ENCODE measurements around the gene RPEL1. TPM values are rescaled to one million over a fixed set of nuclear protein-coding genes. Genes with fewer than 3 reads are reported as not detected.

The RPEL1 gene
- polyA plus RNA-seq, 1 experiment, result 0.04 TPM

- ChIA-PET CTCF (interaction anchor here (0.5 to 1.0 kb wide), 6 partner anchors 12 to 883 kb away, joined by 3 read pairs; partner anchors contain the start of gene CNNM2), POLR2A (interaction anchor here (0.6 kb wide), 1 partner anchor 300 kb away, joined by 3 read pairs; no protein-coding TSS in a partner anchor)
- H3K27me3 ChIP-seq (ENCODE audit: control insufficient read depth, insufficient read depth, low read length), result peaks cover 13% of the 10 kb centered on the region
Measured at GRCh38 chr10:103277713-103278536, 32.2 kb downstream of the RPEL1 start.

GRCh38 chr10:103278537-103278823 is 32.8 kb downstream of the RPEL1 start:
- ChIA-PET CTCF (interaction anchor here (0.6 to 1.0 kb wide), 4 partner anchors 12 to 880 kb away, joined by 3 read pairs; no protein-coding TSS in a partner anchor), POLR2A (no interaction called here)
- no peak overlapping the region for H3K4me3 ChIP-seq (ENCODE audit: low read depth, low read length)
- peaks cover 13% of the 10 kb centered on the region for H3K27me3 ChIP-seq (ENCODE audit: control insufficient read depth, insufficient read depth, low read length)
- H3K36me3 ChIP-seq (ENCODE audit: control insufficient read depth, insufficient read depth, low read length), result no peaks in the 10 kb centered on the region
- TF ChIP-seq, protein P1, sequence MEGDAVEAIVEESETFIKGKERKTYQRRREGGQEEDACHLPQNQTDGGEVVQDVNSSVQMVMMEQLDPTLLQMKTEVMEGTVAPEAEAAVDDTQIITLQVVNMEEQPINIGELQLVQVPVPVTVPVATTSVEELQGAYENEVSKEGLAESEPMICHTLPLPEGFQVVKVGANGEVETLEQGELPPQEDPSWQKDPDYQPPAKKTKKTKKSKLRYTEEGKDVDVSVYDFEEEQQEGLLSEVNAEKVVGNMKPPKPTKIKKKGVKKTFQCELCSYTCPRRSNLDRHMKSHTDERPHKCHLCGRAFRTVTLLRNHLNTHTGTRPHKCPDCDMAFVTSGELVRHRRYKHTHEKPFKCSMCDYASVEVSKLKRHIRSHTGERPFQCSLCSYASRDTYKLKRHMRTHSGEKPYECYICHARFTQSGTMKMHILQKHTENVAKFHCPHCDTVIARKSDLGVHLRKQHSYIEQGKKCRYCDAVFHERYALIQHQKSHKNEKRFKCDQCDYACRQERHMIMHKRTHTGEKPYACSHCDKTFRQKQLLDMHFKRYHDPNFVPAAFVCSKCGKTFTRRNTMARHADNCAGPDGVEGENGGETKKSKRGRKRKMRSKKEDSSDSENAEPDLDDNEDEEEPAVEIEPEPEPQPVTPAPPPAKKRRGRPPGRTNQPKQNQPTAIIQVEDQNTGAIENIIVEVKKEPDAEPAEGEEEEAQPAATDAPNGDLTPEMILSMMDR (IDR thresholded peaks at IDR 0.05; ENCODE audit: insufficient read depth, low read depth, low read length), result no peak
- DNase-seq (ENCODE audit: low read depth), result no peak

More at GRCh38 chr10:103277713-103278536, 32.2 kb downstream of the RPEL1 start:
- no peak for DNase-seq (ENCODE audit: low read depth)
- TF ChIP-seq, protein P1 (IDR thresholded peaks at IDR 0.05; ENCODE audit: insufficient read depth, low read depth, low read length), result no peak
- H3K36me3 ChIP-seq (ENCODE audit: control insufficient read depth, insufficient read depth, low read length), result no peaks in the 10 kb centered on the region
- peak overlapping the region; percentile 38 for H3K4me3 ChIP-seq (ENCODE audit: low read depth, low read length)

DNA sequence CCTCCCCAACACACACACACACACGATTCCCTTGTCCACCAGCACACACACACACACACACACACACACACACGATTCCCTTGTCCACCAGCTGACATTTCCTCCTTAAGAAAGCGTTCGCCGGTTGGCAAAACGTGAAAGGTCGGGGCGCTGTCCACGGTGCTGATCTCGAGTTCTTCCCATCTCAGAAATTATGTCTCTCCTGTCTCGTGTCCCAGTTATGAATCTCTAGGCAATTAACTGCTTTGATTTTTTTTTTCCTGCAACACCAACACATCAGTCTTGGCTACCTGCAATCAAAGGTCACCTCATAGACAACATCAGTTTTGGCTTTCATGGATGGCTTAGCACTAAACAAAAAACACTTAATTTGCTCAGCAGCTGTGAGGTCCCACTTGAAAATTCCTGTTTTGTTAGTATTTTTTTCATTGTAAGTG is 33.2 kb downstream of the RPEL1 start:
- POLR2A ChIA-PET, result no interaction called here
- H3K4me3 ChIP-seq (ENCODE audit: low read depth, low read length), result no peak overlapping the region
- TF ChIP-seq, protein P1 (IDR thresholded peaks at IDR 0.05; ENCODE audit: insufficient read depth, low read depth, low read length), result no peak

GRCh38 chr10:103280031-103280430 is 34.3 kb downstream of the RPEL1 start:
- ChIA-PET CTCF (interaction anchor here (2.3 kb wide), 1 partner anchor 54 kb away, joined by 6 read pairs; no protein-coding TSS in a partner anchor), POLR2A (no interaction called here)
- Histone ChIP-seq H3K27me3 (ENCODE audit: control insufficient read depth, insufficient read depth, low read length) (peaks cover 13% of the 10 kb centered on the region), H3K4me3 (ENCODE audit: low read depth, low read length) (no peak overlapping the region), H3K36me3 (ENCODE audit: control insufficient read depth, insufficient read depth, low read length) (no peaks in the 10 kb centered on the region)
- DNase-seq (ENCODE audit: low read depth), result no peak
- TF ChIP-seq, protein P1 (IDR thresholded peaks at IDR 0.05; ENCODE audit: insufficient read depth, low read depth, low read length), result no peak

More for the DNA sequence above, 33.2 kb downstream of the RPEL1 start:
- CTCF ChIA-PET, result interaction anchor here (0.6 to 1.0 kb wide), 3 partner anchors 13 to 183 kb away, joined by 3 read pairs; no protein-coding TSS in a partner anchor
- DNase-seq (ENCODE audit: low read depth), result no peak
- Histone ChIP-seq H3K36me3 (ENCODE audit: control insufficient read depth, insufficient read depth, low read length) (no peaks in the 10 kb centered on the region), H3K27me3 (ENCODE audit: control insufficient read depth, insufficient read depth, low read length) (peaks cover 13% of the 10 kb centered on the region)

- Histone ChIP-seq H3K4me3 (ENCODE audit: low read depth, low read length) (no peak overlapping the region), H3K27me3 (ENCODE audit: control insufficient read depth, insufficient read depth, low read length) (peaks cover 13% of the 10 kb centered on the region), H3K36me3 (ENCODE audit: control insufficient read depth, insufficient read depth, low read length) (no peaks in the 10 kb centered on the region)
- no peak for DNase-seq (ENCODE audit: low read depth)
- TF ChIP-seq, protein P1 (IDR thresholded peaks at IDR 0.05; ENCODE audit: insufficient read depth, low read depth, low read length), result no peak
- ChIA-PET CTCF (interaction anchor here (0.6 to 2.3 kb wide), 3 partner anchors 36 to 545 kb away, joined by 3 to 6 read pairs (median 5); no protein-coding TSS in a partner anchor), POLR2A (no interaction called here)
Measured at GRCh38 chr10:103280506-103280905, 34.8 kb downstream of the RPEL1 start.
